Measurements from ENCODE around the gene HMCN1. TPM values are rescaled to one million over a fixed set of nuclear protein-coding genes. Genes with fewer than 3 reads are reported as not detected.
"Not testable (repeated sequence)": the region's sequence is repeated elsewhere in the genome, so short reads cannot be mapped to it uniquely, and the experiment has no call there.

HMCN1 gene
- total RNA-seq, 2 donors from 2014 or later: 10.4 to 22.3 TPM

GRCh38 chr1:186142916-186143315, 408.7 kb downstream of the HMCN1 start:
- no peak for DNase-seq
- ATAC-seq: no peak
- intact Hi-C loops (cut with DNase I): no loop called here

GRCh38 chr1:186143481-186143880, 409.3 kb downstream of the HMCN1 start:
- intact Hi-C loops (cut with DNase I): no loop called here
- DNase-seq: no peak
- no peak for ATAC-seq

GRCh38 chr1:186144505-186144904, 410.3 kb downstream of the HMCN1 start:
- DNase-seq (no peak), ATAC-seq (peak; percentile 23 to 53)
- intact Hi-C loops (cut with DNase I): no loop called here

GRCh38 chr1:186146974-186147373, 412.8 kb downstream of the HMCN1 start:
- DNase-seq: no peak
- intact Hi-C loops (cut with DNase I): no loop called here
- no peak for ATAC-seq

GRCh38 chr1:186149591-186149990, 415.4 kb downstream of the HMCN1 start:
- DNase-seq (no peak), ATAC-seq (no peak)
- intact Hi-C loops (cut with DNase I): no loop called here

GRCh38 chr1:186152227-186152619, 418.0 kb downstream of the HMCN1 start:
- ATAC-seq (no peak), DNase-seq (no peak)
- intact Hi-C loops (cut with DNase I): no loop called here

- intact Hi-C loops (cut with DNase I): no loop called here
- no peak for DNase-seq
- no peak for ATAC-seq
Observed at GRCh38 chr1:186152620-186153239, 418.5 kb downstream of the HMCN1 start.

GRCh38 chr1:186154651-186155050, 420.5 kb downstream of the HMCN1 start:
- no peak for ATAC-seq
- intact Hi-C loops (cut with DNase I): no loop called here
- DNase-seq: no peak

- ATAC-seq (peak in 1 of 2 donors; percentile 67), DNase-seq (no peak)
- intact Hi-C loops (cut with DNase I): no loop called here
Observed at GRCh38 chr1:186155594-186155993, 421.4 kb downstream of the HMCN1 start.

GRCh38 chr1:186162895-186163294, 428.7 kb downstream of the HMCN1 start:
- DNase-seq; ATAC-seq; intact Hi-C loops (cut with DNase I): not testable (repeated sequence)

- intact Hi-C loops (cut with DNase I): no loop called here
- DNase-seq (no peak), ATAC-seq (no peak)
Observed at GRCh38 chr1:186164773-186165172, 430.6 kb downstream of the HMCN1 start.

- no peak for ATAC-seq
- intact Hi-C loops (cut with DNase I): no loop called here
- no peak for DNase-seq
Observed at GRCh38 chr1:186165303-186165702, 431.1 kb downstream of the HMCN1 start.

GRCh38 chr1:186167096-186167668, 433.0 kb downstream of the HMCN1 start:
- ATAC-seq (no peak), DNase-seq (no peak)
- intact Hi-C loops (cut with DNase I): no loop called here

- ATAC-seq: no peak
- no peak for DNase-seq
- intact Hi-C loops (cut with DNase I): no loop called here
Observed at GRCh38 chr1:186175588-186175987, 441.4 kb downstream of the HMCN1 start.

GRCh38 chr1:186178426-186179043, 444.3 kb downstream of the HMCN1 start:
- ATAC-seq (no peak), DNase-seq (no peak)
- intact Hi-C loops (cut with DNase I): no loop called here

- DNase-seq (no peak), ATAC-seq (no peak)
- intact Hi-C loops (cut with DNase I): no loop called here
Observed at GRCh38 chr1:186179231-186179630, 445.0 kb downstream of the HMCN1 start.

GRCh38 chr1:186183219-186183618, 449.0 kb downstream of the HMCN1 start:
- intact Hi-C loops (cut with DNase I): no loop called here
- ATAC-seq (peak in 1 of 2 donors; percentile 53), DNase-seq (peak; percentile 18)

- DNase-seq: no peak
- intact Hi-C loops (cut with DNase I): no loop called here
- ATAC-seq: no peak
Observed at GRCh38 chr1:186183970-186184628, 449.9 kb downstream of the HMCN1 start.

GRCh38 chr1:186186251-186186650, 452.1 kb downstream of the HMCN1 start:
- ATAC-seq; DNase-seq; intact Hi-C loops (cut with DNase I): not testable (repeated sequence)

GRCh38 chr1:186187601-186188000, 453.4 kb downstream of the HMCN1 start:
- DNase-seq (no peak), ATAC-seq (no peak)
- intact Hi-C loops (cut with DNase I): no loop called here
